Activated T-cell treated with anti-CD3 and anti-CD28 coated beads, Interleukin-2, amount 50 U/mL, for 1 hour (primary cell): ENCODE measurements around the gene ZNF234.
A peak's percentile ranks its signal among the peaks of the same experiment; 100 is the strongest.
"Not testable (repeated sequence)": the region's sequence is repeated elsewhere in the genome, so short reads cannot be mapped to it uniquely, and the experiment has no call there.

Experiments
- DNase-seq: peaks from one replicate; pipeline ENCODE4 v3.0.0-alpha.2; 2020

Gene ZNF234

GRCh38 chr19:44141191-44142058 lies at the start of gene ZNF234:
Gene ZNF234 (plus strand): TSS chr19:44141554. CDS start chr19:44144633, 3,079 bp downstream.
- DNase-seq = peak; percentile 65

GRCh38 chr19:44092108-44092507 lies 49.2 kb upstream of the ZNF234 start:
- DNase-seq = no peak

GRCh38 chr19:44093931-44094765 lies 47.2 kb upstream of the ZNF234 start, which contains the start of gene ZNF224:
Gene ZNF224 (plus strand): TSS chr19:44094361. CDS start chr19:44097874, 3,513 bp downstream.
- DNase-seq = peak; percentile 74

DNA sequence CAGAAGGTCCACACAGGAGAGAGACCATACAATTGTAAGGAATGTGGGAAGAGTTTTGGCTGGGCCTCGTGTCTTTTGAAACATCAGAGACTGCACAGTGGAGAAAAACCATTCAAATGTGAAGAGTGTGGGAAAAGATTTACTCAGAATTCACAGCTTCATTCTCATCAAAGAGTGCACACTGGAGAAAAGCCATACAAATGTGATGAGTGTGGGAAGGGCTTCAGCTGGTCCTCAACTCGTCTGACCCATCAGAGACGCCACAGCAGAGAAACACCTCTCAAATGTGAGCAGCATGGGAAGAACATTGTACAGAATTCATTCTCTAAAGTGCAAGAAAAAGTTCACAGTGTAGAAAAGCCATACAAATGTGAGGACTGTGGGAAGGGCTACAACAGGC lies 33.6 kb upstream of the ZNF234 start:
- no peak for DNase-seq

DNA sequence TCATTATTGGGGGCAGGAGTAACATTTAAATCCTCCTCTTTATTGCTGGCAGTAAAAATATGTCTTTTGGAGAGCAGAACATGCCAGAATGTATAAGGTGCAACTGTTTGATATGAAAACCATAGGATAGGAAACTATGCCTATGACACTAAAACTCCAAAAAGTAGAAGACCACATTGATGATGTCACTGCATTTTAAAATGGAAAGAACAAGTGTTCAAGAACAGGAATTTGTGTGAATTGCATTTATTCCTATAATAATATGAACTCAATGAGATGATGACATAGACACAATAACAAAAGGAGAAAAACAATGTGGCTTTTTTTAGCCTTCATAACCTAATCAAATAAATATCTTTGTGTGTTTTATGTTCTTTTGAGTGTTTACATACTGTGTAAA lies 31.9 kb upstream of the ZNF234 start:
- no peak for DNase-seq

DNA sequence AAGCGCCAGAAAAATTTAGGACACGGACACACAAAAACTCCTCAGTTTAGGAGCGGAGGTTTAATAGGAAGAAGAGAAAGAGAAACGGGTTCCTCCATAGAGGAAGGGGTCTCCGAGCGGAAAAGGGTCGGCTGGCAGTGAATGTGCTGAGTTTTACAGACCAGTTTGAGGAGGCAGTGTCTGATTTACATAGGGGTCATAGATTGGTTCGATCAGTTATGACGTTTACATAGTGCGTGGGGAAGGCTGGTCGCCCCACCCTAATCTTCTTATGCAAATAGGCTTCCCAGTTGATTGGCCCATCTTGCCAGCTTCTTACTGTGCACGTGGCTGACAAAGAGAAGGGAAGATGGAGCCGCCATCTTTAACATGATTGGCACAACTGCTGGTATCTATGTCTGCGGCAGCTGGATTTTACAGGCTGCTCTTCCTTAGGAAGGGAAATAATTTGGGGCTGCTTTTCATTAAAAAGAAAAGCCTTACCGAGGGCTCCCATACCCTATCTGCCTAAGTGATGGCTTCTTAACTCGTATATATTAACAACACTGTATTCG lies 29.4 kb upstream of the ZNF234 start:
- no peak for DNase-seq

GRCh38 chr19:44112802-44113137 lies 28.6 kb upstream of the ZNF234 start:
- DNase-seq = no peak

- peak; percentile 72 for DNase-seq
These were observed 28.1 kb upstream of the ZNF234 start, which contains the start of gene ZNF225 for GRCh38 chr19:44113138-44113783. Gene ZNF225 (plus strand): TSS chr19:44113399. CDS start chr19:44115828, 2,429 bp downstream.

DNA sequence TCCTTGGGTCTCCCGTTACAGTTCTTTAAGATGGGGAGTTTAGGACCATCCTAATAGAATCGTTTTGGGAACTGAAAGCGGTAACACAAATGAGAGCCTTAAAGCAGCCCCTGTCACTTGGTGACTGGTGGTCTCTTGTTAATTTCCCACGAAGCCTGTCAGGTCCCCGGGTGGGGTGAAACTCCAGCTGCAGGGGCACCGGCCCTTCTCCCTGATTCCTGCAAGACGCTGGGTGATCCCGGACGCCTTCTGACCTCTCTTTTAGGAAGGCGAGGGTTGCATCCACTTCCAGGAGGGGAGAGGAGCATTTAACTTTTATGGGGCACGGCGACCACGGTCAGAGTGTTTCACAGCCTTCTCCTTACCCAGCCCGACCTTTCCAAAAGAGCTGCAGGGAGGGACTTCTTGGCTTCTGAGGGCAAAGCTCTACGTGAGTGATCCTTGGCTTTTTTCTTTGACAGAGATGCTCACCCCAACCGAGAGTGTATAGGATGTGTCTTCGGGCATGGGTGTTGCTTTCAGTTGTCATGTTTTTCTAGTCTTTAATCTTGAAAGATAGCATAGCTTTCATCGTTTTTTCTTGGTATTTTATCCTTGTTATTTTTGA lies 27.5 kb upstream of the ZNF234 start:
- DNase-seq = no peak

DNA sequence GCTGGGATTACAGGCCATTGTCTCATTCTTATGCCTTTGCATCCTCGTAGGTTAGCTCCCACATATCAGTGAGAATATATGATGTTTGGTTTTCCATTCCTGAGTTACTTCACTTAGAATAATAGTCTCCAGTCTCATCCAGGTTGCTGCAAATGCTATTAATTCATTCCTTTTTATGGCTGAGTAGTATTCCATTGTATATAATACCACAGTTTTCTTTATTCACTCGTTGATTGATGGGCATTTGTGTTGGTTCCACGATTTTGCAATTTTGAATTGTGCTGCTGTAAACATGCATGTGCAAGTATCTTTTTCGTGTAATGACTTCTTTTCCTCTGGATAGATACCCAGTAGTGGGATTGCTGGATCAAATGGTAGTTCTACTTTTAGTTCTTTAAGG lies 20.2 kb upstream of the ZNF234 start:
- DNase-seq = not testable (repeated sequence)

DNA sequence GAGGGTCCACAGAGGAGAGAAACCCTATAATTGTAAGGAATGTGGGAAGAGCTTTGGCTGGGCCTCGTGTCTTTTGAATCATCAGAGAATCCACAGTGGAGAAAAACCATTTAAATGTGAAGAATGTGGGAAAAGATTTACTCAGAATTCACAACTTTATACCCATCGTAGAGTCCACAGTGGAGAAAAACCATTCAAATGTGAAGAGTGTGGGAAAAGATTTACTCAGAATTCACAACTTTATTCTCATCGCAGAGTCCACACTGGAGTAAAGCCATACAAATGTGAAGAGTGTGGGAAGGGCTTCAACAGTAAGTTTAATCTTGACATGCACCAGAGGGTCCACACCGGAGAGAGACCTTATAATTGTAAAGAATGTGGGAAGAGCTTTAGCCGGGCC lies 9.4 kb upstream of the ZNF234 start:
- DNase-seq = no peak

GRCh38 chr19:44142059-44142433 lies 692 bp downstream of the ZNF234 start:
- DNase-seq = no peak

- DNase-seq = no peak
These were observed 8.4 kb downstream of the ZNF234 start for GRCh38 chr19:44149776-44150175.

DNA sequence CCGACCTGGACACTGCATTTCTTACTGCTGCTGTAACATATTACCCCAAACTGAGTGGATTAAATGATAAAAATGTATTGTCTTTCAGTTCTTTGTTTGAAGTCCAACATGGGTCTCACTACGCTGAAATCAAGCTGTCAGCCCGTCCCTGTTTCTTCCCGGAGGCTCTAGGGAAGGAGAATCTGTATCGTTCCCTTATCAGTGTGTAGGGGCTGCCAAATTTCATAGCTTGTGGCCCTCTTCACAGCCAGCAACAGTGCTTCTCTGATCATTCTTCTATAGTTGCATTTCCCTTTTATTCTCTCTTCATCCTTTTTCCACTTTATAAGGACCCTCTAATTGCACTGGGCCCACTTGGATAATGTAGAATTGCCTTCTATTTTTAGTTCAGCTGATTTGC lies 10.1 kb downstream of the ZNF234 start:
- DNase-seq = no peak

GRCh38 chr19:44156475-44156874 lies 15.1 kb downstream of the ZNF234 start:
- DNase-seq = no peak

GRCh38 chr19:44163789-44164188 lies 22.4 kb downstream of the ZNF234 start:
- no peak for DNase-seq

DNA sequence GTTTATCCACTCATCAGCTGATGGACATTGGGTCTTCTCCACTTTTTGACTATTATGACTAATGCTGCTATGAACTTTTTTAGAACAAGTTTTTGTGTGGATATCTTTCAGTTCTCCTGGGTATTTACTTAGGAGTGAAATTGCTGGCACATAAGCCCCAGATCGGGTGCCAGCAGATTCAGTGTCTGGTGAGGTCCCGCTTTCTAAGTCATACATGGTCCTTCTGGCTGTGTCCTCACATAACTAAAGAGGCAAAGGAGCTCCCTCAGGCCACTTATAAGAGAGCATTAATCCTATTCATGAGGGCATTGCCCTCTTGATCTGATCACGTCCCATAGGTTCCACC lies 22.9 kb downstream of the ZNF234 start:
- DNase-seq = no peak

DNA sequence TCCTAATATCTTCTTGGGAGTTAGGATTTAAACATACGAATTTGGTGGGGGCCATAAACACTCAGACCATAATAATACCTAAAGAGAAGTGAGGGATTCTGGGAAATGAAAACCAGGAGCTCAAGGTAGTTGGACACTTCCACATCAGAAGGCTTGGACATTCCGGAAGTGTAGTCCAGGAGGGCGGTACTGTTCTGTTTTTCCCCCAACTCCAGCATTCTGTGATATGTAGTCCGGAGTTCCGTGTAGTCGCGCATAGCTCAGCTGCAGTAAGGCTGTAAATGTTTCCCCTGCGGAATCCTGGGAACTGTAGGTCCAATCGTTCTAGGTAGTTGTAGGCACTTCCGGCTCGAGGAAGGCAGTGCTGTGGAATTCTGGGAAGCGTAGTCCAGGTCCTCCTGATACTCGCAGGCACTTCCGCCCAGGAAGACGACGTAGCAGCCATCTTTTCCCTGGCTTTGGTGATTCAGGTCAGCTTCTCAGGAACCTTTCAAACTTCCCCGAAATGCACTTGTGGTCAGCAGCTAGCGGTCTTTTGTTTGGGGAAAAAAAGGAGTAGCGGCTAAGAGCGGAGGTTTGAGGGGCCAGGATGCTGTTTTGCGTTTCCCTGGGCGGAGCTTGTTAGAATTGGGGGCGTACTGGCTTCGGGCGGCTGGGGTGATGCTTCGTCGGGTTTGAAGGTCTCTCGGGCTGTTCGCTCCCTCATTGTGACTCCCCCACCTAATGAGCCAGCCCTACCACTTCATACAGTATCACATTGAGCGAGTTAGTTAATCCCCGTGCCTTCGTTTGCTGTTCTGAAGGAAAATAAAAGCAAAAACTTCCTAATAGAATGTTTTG lies 23.5 kb downstream of the ZNF234 start, which contains the start of gene ZNF226:
ZNF226 (plus strand) TSS at position 428 of the 840 bp plus-strand sequence. CDS start 4,981 bp downstream, outside the sequence.
- peak; percentile 75 for DNase-seq

- not testable (repeated sequence) for DNase-seq
These were observed 29.3 kb downstream of the ZNF234 start for GRCh38 chr19:44170660-44171059.

DNA sequence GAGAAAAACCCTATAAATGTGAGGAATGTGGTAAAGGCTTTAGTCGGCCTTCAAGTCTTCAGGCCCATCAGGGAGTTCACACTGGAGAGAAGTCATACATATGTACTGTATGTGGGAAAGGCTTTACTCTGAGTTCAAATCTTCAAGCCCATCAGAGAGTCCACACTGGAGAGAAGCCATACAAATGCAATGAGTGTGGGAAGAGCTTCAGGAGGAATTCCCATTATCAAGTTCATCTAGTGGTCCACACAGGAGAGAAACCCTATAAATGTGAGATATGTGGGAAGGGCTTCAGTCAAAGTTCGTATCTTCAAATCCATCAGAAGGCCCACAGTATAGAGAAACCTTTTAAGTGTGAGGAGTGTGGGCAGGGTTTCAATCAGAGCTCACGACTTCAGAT lies 35.2 kb downstream of the ZNF234 start:
- DNase-seq = no peak

GRCh38 chr19:44180968-44181367 lies 39.6 kb downstream of the ZNF234 start:
- DNase-seq = no peak

DNA sequence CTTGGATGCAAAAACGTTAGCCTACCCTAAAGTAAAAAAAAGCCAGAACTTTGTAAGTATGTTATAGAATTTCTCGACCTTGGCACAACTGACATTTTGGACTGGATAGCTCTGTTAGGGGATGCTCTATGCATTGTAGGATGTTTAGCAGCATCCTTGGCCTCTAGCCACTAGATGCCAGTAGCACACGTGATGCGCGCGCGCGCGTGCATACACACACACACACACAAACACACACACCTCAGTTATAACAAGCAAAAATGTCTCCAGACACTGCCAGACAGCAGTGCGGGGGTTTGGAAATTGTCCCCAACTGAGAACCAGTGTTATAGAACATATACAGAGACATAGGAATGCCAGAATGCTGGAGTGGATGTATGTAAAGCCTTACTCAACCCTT lies 40.8 kb downstream of the ZNF234 start:
- no peak for DNase-seq
